HG03558 (cell line): ENCODE results near the gene GRIN1.

Experiments
- ATAC-seq: cut with Tn5 transposase; IDR thresholded peaks from one replicate; pipeline ENCODE4 v1.9.1; 2021; ENCODE audit warnings: moderate number of reproducible peaks; ENCODE audit not compliant: unreplicated experiment; ENCODE audit errors: extremely low read depth

GRIN1 gene

GRCh38 chr9:137205126-137206069 lies 66.4 kb downstream of the GRIN1 start, which contains the start of the genes NDOR1 and TMEM203:
Gene NDOR1 (plus strand): TSS chr9:137205700. CDS start chr9:137205778, 78 bp downstream.
Gene TMEM203 (minus strand): TSS chr9:137205648. CDS start chr9:137205414, 234 bp downstream.
- no peak for ATAC-seq

GRCh38 chr9:137206602-137207001 lies 67.6 kb downstream of the GRIN1 start:
- no peak for ATAC-seq

DNA sequence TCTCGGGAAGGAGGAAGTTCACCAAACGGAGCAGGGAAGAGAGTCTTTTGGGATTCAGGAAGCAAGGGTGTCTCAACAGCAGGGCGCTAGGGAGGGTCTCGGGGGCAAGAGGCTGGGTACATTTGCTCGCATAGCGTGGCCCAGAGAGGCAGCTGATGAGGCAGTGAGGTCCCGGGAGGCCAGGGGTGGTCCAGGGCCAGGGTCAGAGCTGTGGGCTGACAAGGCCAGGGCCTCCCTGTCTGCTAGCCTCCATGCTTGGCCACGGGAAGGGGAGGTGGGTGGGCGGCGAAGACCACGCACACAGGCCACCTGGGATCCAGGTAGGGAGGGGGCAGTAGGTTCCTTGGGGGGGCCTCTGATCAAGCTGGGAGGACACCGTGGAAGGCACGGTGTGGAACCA lies 72.6 kb downstream of the GRIN1 start:
- no peak for ATAC-seq

- ATAC-seq, result no peak
Measured at GRCh38 chr9:137212520-137212919, 73.6 kb downstream of the GRIN1 start.

DNA sequence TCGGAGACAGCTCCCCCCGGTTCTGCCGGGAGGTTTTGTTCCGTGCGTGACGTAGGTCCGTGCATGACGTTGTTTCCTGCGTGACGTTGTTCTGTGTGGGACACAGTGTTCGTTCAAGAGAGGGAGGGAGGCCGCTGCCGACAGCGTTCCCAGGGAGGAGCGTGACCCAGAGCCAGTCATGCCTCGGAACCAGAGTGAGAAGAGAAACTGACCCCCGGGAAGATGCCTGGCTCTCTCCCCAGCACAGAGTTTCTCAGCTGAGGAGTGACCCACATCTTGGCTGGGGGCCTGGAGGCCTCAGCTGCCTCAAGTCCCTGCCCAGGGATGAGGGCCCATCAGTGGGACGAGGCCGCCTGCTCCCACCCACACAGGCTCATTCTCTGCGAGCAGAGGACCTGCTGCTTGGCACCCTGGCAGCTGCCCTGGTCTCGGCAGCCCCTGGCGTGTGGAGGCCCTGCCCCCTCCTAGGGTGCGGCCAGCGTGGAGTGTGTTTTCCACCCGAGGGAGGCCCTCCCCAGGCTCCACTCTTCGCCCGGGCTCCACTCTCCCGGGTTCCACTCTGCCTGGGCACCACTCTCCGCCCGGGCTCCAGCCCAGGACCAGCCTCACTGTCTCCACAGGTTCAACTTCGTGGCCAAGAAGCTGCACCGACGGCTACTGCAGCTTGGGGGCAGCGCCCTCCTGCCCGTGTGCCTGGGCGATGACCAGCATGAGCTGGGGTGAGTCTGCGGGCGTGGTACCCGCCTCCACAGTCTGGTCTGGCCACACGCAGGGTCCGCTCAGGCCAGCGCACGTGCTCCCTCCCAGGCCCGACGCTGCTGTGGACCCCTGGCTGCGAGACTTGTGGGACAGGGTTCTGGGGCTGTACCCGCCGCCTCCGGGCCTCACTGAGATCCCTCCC lies 74.5 kb downstream of the GRIN1 start:
- ATAC-seq, result no peak

DNA sequence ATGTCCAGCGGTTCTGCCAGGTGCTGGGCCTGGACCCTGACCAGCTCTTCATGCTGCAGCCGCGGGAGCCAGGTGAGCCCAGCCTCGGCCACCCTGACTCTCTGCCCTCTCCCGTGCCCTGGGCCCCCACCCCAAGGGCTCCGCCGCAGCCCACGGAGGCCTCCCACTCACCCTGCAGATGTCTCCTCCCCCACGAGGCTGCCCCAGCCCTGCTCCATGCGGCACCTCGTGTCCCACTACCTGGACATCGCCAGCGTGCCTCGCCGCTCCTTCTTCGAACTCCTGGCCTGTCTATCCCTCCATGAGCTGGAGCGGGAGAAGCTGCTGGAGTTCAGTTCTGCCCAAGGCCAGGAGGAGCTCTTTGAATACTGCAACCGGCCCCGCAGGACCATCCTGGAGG lies 75.7 kb downstream of the GRIN1 start:
- no peak for ATAC-seq

DNA sequence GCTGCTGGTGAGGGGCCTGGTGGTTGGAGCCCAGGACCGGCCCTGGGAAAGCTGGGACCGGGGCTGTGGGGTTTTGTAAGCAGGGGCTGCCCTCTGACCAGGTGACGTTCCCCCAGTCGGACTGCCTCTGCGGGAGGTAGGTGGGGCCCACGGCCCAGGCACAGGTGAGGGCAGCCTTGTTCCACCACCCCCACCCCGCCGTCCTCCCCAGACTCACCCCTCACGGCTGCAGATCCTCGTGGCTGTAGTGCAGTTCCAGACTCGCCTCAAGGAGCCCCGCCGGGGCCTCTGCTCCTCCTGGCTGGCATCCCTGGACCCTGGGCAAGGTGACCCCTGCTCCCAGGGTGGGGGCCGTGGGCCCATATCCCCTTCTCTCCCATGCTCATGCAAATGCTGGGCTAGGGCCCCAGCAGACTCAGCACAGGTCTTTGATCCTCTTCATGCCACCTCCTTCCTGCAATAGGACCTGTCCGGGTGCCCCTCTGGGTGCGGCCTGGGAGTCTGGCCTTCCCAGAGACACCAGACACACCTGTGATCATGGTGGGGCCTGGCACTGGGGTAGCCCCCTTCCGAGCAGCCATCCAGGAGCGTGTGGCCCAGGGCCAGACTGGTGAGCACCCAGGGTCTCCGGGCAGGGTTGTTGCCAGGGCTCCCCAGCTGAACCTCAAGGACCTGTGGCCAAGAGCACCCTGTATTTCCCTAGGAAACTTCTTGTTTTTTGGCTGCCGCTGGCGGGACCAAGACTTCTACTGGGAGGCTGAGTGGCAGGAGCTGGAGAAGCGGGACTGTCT lies 76.4 kb downstream of the GRIN1 start:
- ATAC-seq, result no peak

GRCh38 chr9:137216188-137216965 lies 77.4 kb downstream of the GRIN1 start:
- no peak for ATAC-seq

DNA sequence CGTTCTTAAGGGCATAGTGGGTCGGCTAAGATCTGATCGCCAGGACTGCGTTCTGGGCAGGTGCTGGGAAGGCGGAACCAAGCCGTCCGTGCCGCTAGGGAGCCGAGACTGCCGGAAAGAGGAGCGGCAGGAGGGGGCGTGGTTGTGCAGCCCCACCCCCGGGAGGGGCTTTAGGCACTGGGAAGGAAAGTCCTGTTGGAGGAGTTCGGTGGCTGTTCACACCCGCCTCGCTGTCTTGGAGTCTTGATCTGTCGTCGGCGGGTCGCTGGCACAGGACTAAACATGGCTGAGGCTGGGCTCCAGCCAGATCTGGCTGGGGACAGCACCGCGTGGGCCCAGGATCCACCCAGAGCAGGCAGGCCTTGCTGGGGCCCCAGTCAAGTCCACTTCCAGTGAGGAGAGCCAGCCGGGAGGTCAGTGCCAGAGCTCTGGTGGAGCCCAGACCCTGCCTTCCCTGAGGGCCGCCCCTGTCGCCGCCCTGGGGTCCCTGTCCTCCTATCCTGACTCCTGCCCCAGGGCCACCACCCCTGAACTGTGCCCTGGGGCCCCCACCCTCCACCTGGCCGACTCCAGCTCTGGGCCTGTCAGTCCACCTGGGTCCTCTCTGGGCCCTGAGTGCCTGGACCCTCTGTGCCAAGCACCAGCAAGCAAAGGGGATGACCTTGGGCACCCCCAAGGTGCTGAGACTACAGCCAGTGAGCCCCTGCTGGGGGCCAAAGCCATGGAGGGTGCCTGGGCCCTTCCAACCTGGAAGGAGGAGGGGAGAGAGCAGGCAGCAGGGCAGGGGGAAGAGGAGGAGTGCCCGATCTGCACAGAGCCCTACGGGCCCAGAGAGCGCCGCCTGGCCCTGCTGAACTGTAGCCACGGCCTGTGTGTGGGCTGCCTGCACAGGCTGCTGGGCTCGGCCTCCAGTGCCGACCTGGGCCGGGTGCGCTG lies 78.6 kb downstream of the GRIN1 start:
- no peak for ATAC-seq

DNA sequence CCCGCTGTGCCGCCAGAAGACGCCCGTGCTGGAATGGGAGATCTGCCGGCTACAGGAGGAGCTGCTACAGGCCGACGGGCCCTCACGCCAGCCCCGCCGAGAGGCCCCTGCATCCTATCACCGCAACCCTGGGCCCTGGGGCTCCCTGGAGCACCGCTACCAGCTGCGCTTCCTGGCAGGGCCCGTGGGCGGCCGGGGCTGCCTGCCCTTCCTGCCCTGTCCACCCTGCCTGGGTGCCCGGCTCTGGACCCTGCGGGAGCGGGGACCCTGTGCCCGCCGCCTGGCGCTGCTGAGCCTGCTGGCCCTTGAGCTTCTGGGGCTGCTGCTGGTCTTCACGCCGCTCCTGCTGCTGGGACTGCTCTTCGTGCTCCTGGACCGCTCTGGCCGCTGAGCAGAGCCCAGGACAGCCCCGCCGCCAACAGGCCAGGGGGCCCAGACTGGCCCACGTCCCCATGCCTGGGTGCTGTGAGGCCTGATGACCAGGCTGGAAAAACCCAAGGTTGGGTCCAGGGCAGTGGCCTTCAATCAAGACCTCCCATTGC lies 79.3 kb downstream of the GRIN1 start:
- no peak for ATAC-seq
